ENCODE measurements around the gene DDHD1.

DNA sequence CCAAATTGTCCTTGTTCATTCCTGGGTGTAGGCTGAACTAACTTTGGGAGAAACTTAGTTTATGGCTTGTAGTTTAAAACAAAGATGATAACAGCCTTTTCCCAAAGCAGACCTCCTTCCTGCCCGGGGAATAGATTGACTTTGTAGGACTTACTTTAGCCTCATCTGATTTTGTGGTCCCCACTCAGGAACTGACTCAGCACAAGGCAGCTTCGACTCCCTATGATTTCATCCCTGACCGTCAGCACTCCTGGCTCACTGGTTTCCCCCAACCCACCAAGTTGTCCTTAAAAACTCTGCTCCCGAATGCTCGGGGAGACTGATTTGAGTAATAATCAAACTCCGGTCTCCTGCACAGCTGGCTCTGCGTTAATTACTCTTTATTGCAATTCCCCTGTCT lies 40.1 kb upstream of the DDHD1 start:
- TF ChIP-seq EZH2 (IDR thresholded peaks at IDR 0.05; ENCODE audit: low read length, unreplicated experiment) (no peak), EZH2phosphoT487 (IDR thresholded peaks at IDR 0.05; ENCODE audit: borderline replicate concordance, low read length) (no peak)
- TF ChIP-seq, protein P1, sequence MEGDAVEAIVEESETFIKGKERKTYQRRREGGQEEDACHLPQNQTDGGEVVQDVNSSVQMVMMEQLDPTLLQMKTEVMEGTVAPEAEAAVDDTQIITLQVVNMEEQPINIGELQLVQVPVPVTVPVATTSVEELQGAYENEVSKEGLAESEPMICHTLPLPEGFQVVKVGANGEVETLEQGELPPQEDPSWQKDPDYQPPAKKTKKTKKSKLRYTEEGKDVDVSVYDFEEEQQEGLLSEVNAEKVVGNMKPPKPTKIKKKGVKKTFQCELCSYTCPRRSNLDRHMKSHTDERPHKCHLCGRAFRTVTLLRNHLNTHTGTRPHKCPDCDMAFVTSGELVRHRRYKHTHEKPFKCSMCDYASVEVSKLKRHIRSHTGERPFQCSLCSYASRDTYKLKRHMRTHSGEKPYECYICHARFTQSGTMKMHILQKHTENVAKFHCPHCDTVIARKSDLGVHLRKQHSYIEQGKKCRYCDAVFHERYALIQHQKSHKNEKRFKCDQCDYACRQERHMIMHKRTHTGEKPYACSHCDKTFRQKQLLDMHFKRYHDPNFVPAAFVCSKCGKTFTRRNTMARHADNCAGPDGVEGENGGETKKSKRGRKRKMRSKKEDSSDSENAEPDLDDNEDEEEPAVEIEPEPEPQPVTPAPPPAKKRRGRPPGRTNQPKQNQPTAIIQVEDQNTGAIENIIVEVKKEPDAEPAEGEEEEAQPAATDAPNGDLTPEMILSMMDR (conservative IDR thresholded peaks at IDR 0.05; ENCODE audit: low read depth, low read length), result no peak
